Activated CD8-positive, alpha-beta memory T cell treated with anti-CD3 and anti-CD28 coated beads, Interleukin-2, amount 50 U/mL, for 1 hour (primary cell): Measurements from ENCODE around the gene HDHD3.
"Not testable (repeated sequence)": the region's sequence is repeated elsewhere in the genome, so short reads cannot be mapped to it uniquely, and the experiment has no call there.

ENCODE experiments used
- DNase-seq: peaks from one replicate; pipeline ENCODE4 v3.0.0-alpha.2; 2020; ENCODE audit errors: extremely low read depth

HDHD3 gene

GRCh38 chr9:113376634-113377567 is at the start of gene HDHD3:
Gene HDHD3 (minus strand): TSS chr9:113376986. CDS start chr9:113374354, 2,632 bp downstream.
- DNase-seq = peak; percentile 54

GRCh38 chr9:113425072-113425471 is 48.3 kb upstream of the HDHD3 start:
- no peak for DNase-seq

GRCh38 chr9:113421726-113422125 is 44.9 kb upstream of the HDHD3 start:
- DNase-seq = no peak

- no peak for DNase-seq
These were observed 40.6 kb upstream of the HDHD3 start for GRCh38 chr9:113417370-113417769.

GRCh38 chr9:113416149-113416721 is 39.4 kb upstream of the HDHD3 start:
- no peak for DNase-seq

GRCh38 chr9:113410207-113410864 is 33.5 kb upstream of the HDHD3 start, which contains the start of the genes C9orf43 and POLE3:
Gene C9orf43 (plus strand): TSS chr9:113410747. CDS start chr9:113413494, 2,747 bp downstream.
Gene POLE3 (minus strand): TSS chr9:113410675. CDS start chr9:113410293, 382 bp downstream.
- peak; percentile 81 for DNase-seq

GRCh38 chr9:113409883-113410206 is 33.1 kb upstream of the HDHD3 start:
- DNase-seq = no peak

GRCh38 chr9:113409481-113409880 is 32.7 kb upstream of the HDHD3 start:
- no peak for DNase-seq

GRCh38 chr9:113406873-113407511 is 30.2 kb upstream of the HDHD3 start:
- DNase-seq = peak; percentile 9

- not testable (repeated sequence) for DNase-seq
These were observed 29.6 kb upstream of the HDHD3 start for GRCh38 chr9:113406353-113406752.

GRCh38 chr9:113403646-113404045 is 26.9 kb upstream of the HDHD3 start:
- no peak for DNase-seq

- peak; percentile 96 for DNase-seq
These were observed 24.4 kb upstream of the HDHD3 start, which contains the start of gene ALAD for GRCh38 chr9:113401027-113401792. Gene ALAD (minus strand): TSS chr9:113401284. CDS start chr9:113393559, 7,725 bp downstream.

GRCh38 chr9:113399646-113400200 is 22.9 kb upstream of the HDHD3 start:
- DNase-seq = no peak

GRCh38 chr9:113398796-113399195 is 22.0 kb upstream of the HDHD3 start:
- no peak for DNase-seq

- no peak for DNase-seq
These were observed 20.4 kb upstream of the HDHD3 start for GRCh38 chr9:113397203-113397631.

GRCh38 chr9:113395000-113395861 is 18.4 kb upstream of the HDHD3 start:
- DNase-seq = no peak

- DNase-seq = no peak
These were observed 16.5 kb upstream of the HDHD3 start for GRCh38 chr9:113393281-113393680.

GRCh38 chr9:113391917-113392316 is 15.1 kb upstream of the HDHD3 start:
- DNase-seq = no peak

- no peak for DNase-seq
These were observed 13.6 kb upstream of the HDHD3 start for GRCh38 chr9:113390192-113390960.
